A673 (cell line): ENCODE measurements around the gene CENPL. TPM values are rescaled to one million over a fixed set of nuclear protein-coding genes. Genes with fewer than 3 reads are reported as not detected.

Experiments
- BruUV-seq: library from RNA; stranded (reverse); fragments of 400-500 nt; replicated peaks from 2 replicates; lab custom pipeline; 2021; lab: Mats Ljungman, UMichigan
- CTCF ChIA-PET: fragments of 300-600 bp; sonication (Branson Sonifier 250); formaldehyde crosslinking; loops from one replicate; lab custom pipeline; 2022; ENCODE audit warnings: antibody characterized with exemption; lab: Charles Lee
- POLR2A ChIA-PET: fragments of 300-600 bp; sonication (Branson Sonifier 250); formaldehyde crosslinking; loops from one replicate; lab custom pipeline; 2022; ENCODE audit warnings: antibody characterized with exemption; ENCODE audit not compliant: low non-redundant PET; lab: Charles Lee
- DNase-seq: peaks from one replicate; pipeline ENCODE4 v3.0.0-alpha.2; 2015; ENCODE audit warnings: low spot score
- H3K27ac ChIP-seq: fragments of 200-600 bp; sonication (generic); 2 replicates; pipeline ENCODE4 v1.5.1; 2016; ENCODE audit warnings: mixed run types, low read depth, mild to moderate bottlenecking, mixed read lengths, antibody characterized with exemption, low read length; ENCODE audit not compliant: poor library complexity, severe bottlenecking
- H3K27me3 ChIP-seq: fragments of 200-600 bp; sonication (generic); replicated peaks from 2 replicates; pipeline ENCODE4 v1.6.1; 2017; ENCODE audit warnings: mixed run types, low read depth, mild to moderate bottlenecking, mixed read lengths, antibody characterized with exemption, low read length; ENCODE audit not compliant: insufficient read depth, poor library complexity
- H3K36me3 ChIP-seq: fragments of 200-600 bp; sonication (generic); 2 replicates; pipeline ENCODE4 v1.6.1; 2016; ENCODE audit warnings: mixed run types, mild to moderate bottlenecking, mixed read lengths, antibody characterized with exemption, low read length; ENCODE audit not compliant: insufficient read depth, poor library complexity, severe bottlenecking
- H3K4me1 ChIP-seq: fragments of 200-600 bp; sonication (generic); 2 replicates; pipeline ENCODE4 v1.6.1; 2017; ENCODE audit warnings: mixed run types, mild to moderate bottlenecking, mixed read lengths, antibody characterized with exemption, low read length; ENCODE audit not compliant: insufficient read depth, poor library complexity, severe bottlenecking
- H3K4me3 ChIP-seq: fragments of 200-600 bp; sonication (generic); 2 replicates; pipeline ENCODE4 v1.5.1; 2016; ENCODE audit warnings: low read depth, mixed run types, mild to moderate bottlenecking, mixed read lengths, low read length; ENCODE audit not compliant: poor library complexity, severe bottlenecking
- H3K9me3 ChIP-seq: fragments of 200-600 bp; sonication (generic); 2 replicates; pipeline ENCODE4 v1.6.1; 2016; ENCODE audit warnings: mixed run types, low read depth, mild to moderate bottlenecking, mixed read lengths, antibody characterized with exemption, low read length; ENCODE audit not compliant: poor library complexity, severe bottlenecking
- EZH2 ChIP-seq: fragments of 200-600 bp; sonication (generic); IDR thresholded peaks from 2 replicates; pipeline ENCODE4 v1.6.1; 2017; ENCODE audit warnings: borderline replicate concordance, low read depth, mild to moderate bottlenecking, mixed read lengths, antibody characterized with exemption, low read length; ENCODE audit not compliant: poor library complexity, severe bottlenecking
- intact Hi-C: fragments of 100-400 bp; cut with micrococcal nuclease; formaldehyde crosslinking; loops from one replicate; pipeline ENCODE4 v1.10.0; 2022; ENCODE audit not compliant: unreplicated experiment
- total RNA-seq: library from RNA; stranded (reverse); gene quantifications from 2 replicates; pipeline ENCODE4 v1.2.3, GENCODE V29; 2021
- TF ChIP-seq, protein P1 (sequence below): fragments of 300-800, 200-600 bp; sonication (generic); conservative IDR thresholded peaks from 2 replicates; pipeline ENCODE4 v1.5.1; 2017; ENCODE audit warnings: low read depth, mild to moderate bottlenecking, antibody characterized with exemption, low read length, moderate library complexity, mixed read lengths

Gene CENPL
- total RNA-seq, 1 experiment from 2014 or later = 34.3 TPM

DNA sequence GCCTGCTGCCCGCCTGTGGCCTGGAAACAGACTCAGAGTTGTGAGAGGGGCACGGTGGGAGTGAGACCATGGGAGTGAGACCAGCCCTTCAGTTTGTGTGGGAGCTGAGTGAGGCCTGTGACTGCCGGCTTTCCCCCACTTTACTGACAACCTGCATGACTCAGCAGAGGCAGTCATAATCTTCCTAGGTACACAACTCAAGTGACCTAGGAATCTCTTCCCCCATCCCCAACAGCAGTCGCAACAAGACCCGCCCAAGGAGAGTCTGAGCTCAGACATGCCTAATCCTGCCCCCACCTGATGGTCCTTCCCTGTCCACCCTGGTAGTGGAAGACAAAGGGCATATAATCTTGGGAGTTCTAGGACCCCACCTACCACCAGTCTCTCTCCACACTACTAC lies 65.7 kb downstream of the CENPL start:
- Histone ChIP-seq H3K27ac (no peak overlapping the region), H3K4me3 (no peak overlapping the region), H3K4me1 (no peaks in the 10 kb centered on the region), H3K27me3 (no peaks in the 10 kb centered on the region), H3K36me3 (peaks cover 7% of the 10 kb centered on the region), H3K9me3 (no peaks in the 10 kb centered on the region)
- CTCF ChIA-PET = no interaction called here
- intact Hi-C loops = no loop called here
- POLR2A ChIA-PET = no interaction called here
- BruUV-seq = no TSS peak
- DNase-seq = no peak
- no peak for TF ChIP-seq EZH2
- TF ChIP-seq, protein P1, sequence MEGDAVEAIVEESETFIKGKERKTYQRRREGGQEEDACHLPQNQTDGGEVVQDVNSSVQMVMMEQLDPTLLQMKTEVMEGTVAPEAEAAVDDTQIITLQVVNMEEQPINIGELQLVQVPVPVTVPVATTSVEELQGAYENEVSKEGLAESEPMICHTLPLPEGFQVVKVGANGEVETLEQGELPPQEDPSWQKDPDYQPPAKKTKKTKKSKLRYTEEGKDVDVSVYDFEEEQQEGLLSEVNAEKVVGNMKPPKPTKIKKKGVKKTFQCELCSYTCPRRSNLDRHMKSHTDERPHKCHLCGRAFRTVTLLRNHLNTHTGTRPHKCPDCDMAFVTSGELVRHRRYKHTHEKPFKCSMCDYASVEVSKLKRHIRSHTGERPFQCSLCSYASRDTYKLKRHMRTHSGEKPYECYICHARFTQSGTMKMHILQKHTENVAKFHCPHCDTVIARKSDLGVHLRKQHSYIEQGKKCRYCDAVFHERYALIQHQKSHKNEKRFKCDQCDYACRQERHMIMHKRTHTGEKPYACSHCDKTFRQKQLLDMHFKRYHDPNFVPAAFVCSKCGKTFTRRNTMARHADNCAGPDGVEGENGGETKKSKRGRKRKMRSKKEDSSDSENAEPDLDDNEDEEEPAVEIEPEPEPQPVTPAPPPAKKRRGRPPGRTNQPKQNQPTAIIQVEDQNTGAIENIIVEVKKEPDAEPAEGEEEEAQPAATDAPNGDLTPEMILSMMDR = no peak

DNA sequence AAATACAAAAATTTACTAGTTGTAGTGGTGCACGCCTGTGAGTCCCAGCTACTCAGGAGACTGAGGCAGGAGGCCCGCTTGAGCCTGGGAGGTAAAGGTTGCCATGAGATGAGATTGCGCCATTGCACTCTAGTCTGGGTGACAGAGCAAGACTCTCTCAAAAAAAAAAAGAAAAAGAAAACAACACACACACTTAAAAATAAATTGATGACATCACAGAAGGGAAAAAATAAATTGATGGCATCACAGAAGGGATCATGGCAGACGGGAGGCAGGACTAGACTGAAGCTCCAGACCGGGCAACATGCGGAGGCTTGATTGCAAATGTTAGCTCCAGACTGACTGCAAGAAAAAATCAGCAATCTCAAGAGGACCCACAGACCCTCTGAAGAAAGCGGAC lies 66.6 kb downstream of the CENPL start:
- H3K36me3 ChIP-seq = peaks cover 7% of the 10 kb centered on the region
- no peaks in the 10 kb centered on the region for H3K4me1 ChIP-seq
- intact Hi-C loops = no loop called here
- H3K4me3 ChIP-seq = no peak overlapping the region
- ChIA-PET POLR2A (no interaction called here), CTCF (no interaction called here)
- H3K27ac ChIP-seq = no peak overlapping the region
- BruUV-seq = no TSS peak
- no peaks in the 10 kb centered on the region for H3K27me3 ChIP-seq
- TF ChIP-seq, protein P1 = no peak
- no peak for TF ChIP-seq EZH2
- H3K9me3 ChIP-seq = no peaks in the 10 kb centered on the region
- no peak for DNase-seq

DNA sequence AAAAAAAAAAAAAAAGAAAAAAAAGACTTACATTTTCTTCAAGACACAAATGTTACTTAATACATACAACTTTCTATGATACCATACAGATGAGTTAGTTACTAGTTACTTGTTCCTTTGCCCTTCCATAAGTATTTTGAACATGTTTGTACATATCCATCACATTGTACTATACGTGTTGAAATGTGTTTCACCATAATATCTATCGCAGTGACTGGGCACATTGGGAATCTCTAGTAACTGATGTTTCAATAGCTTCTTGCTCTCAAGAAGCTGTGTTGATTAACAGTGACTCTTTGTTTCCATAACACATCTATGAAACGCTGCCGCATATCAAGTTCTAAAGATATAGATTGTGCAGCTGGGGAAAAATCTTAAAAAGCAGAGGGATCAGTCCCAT lies 67.0 kb downstream of the CENPL start:
- no TSS peak for BruUV-seq
- Histone ChIP-seq H3K27ac (no peak overlapping the region), H3K4me1 (no peaks in the 10 kb centered on the region), H3K27me3 (no peaks in the 10 kb centered on the region), H3K36me3 (peaks cover 7% of the 10 kb centered on the region), H3K4me3 (no peak overlapping the region), H3K9me3 (no peaks in the 10 kb centered on the region)
- ChIA-PET POLR2A (no interaction called here), CTCF (no interaction called here)
- intact Hi-C loops = no loop called here
- no peak for DNase-seq
- TF ChIP-seq EZH2 = no peak
- TF ChIP-seq, protein P1 = no peak
